Breast epithelium (tissue), 3 donors: ENCODE results near the gene COPS6.

Source experiments
- POLR2A ChIP-seq: fragments of 450-650 bp; IDR thresholded peaks from one replicate; pipeline ENCODE4 v1.6.1; 2016; ENCODE audit warnings: antibody characterized with exemption, mild to moderate bottlenecking, moderate library complexity
- POLR2AphosphoS5 ChIP-seq, 3 donors: sonication (generic); formaldehyde crosslinking; IDR thresholded peaks; one replicate each; pipeline ENCODE4 v1.6.1; 2017; ENCODE audit warnings: antibody characterized with exemption in 3 of 3
- TF ChIP-seq, protein P1 (sequence below), 3 donors: fragments of 450-650 bp; IDR thresholded peaks; one replicate each; pipeline ENCODE4 v1.5.1; 2016 to 2017; ENCODE audit warnings: antibody characterized with exemption in 3 of 3, mild to moderate bottlenecking in 3 of 3, moderate library complexity in 3 of 3

GRCh38 chr7:100099452-100099851, 10.7 kb downstream of the COPS6 start:
- TF ChIP-seq, protein P1, sequence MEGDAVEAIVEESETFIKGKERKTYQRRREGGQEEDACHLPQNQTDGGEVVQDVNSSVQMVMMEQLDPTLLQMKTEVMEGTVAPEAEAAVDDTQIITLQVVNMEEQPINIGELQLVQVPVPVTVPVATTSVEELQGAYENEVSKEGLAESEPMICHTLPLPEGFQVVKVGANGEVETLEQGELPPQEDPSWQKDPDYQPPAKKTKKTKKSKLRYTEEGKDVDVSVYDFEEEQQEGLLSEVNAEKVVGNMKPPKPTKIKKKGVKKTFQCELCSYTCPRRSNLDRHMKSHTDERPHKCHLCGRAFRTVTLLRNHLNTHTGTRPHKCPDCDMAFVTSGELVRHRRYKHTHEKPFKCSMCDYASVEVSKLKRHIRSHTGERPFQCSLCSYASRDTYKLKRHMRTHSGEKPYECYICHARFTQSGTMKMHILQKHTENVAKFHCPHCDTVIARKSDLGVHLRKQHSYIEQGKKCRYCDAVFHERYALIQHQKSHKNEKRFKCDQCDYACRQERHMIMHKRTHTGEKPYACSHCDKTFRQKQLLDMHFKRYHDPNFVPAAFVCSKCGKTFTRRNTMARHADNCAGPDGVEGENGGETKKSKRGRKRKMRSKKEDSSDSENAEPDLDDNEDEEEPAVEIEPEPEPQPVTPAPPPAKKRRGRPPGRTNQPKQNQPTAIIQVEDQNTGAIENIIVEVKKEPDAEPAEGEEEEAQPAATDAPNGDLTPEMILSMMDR (IDR thresholded peaks at IDR 0.05): no peak
- TF ChIP-seq POLR2AphosphoS5 (IDR thresholded peaks at IDR 0.05) (no peak), POLR2A (no peak)
